ENCODE measurements around the gene ZNF746.

Gene ZNF746

GRCh38 chr7:149497467-149498261, at the start of gene ZNF746:
Gene ZNF746, minus strand, starts transcription at chr7:149497809. Its CDS starts 273 bp downstream, at chr7:149497536.
- ChIA-PET CTCF (interaction anchor here (0.6 kb wide), 1 partner anchor 1234 kb away, joined by 3 read pairs; no protein-coding TSS in a partner anchor), POLR2A (no interaction called here)
- H3K4me1 ChIP-seq (ENCODE audit: control insufficient read depth, insufficient read depth, low read length): 0 out of 2 replicates have a peak, but pooled peaks cover 3% of the 10 kb centered on the region
- H3K4me3 ChIP-seq (ENCODE audit: low read depth, low read length): peak within 1 kb of the TSS; percentile 79
- no peak for TF ChIP-seq HOXA7 (CRISPR knock-in tag; IDR thresholded peaks at IDR 0.05; ENCODE audit: borderline replicate concordance)
- peak; percentile 63; the same call in 1 of the 2 replicates for TF ChIP-seq PBX3 (CRISPR knock-in tag; IDR thresholded peaks at IDR 0.05)
- 0 out of 2 replicates have a peak, but pooled peaks have one; percentile 22 for TF ChIP-seq PATZ1 (tag by site-specific recombination; IDR thresholded peaks at IDR 0.05)
- peak; percentile 90 for TF ChIP-seq ZBTB8A (tag by site-specific recombination; IDR thresholded peaks at IDR 0.05)
- no peak for TF ChIP-seq ZNF658 (tag by site-specific recombination; IDR thresholded peaks at IDR 0.05)
- TF ChIP-seq CTCF (tag by site-specific recombination; IDR thresholded peaks at IDR 0.05): no peak
- peak; percentile 73 for TF ChIP-seq ZNF660 (tag by site-specific recombination; IDR thresholded peaks at IDR 0.05)
- TF ChIP-seq ZSCAN30 (tag by site-specific recombination; IDR thresholded peaks at IDR 0.05): peak; percentile 34; the same call in 1 of the 2 replicates
- 0 out of 2 replicates have a peak, but pooled peaks have one; percentile 13 for TF ChIP-seq ZNF677 (tag by site-specific recombination; IDR thresholded peaks at IDR 0.05)
- no peak for TF ChIP-seq ZBTB10 (tag by site-specific recombination; IDR thresholded peaks at IDR 0.05)
- TF ChIP-seq KLF9 (tag by site-specific recombination; IDR thresholded peaks at IDR 0.05; ENCODE audit: low read depth): no peak
- TF ChIP-seq ZBTB26 (tag by site-specific recombination; optimal IDR thresholded peaks at IDR 0.05): peak; percentile 44
- TF ChIP-seq ZNF16 (tag by site-specific recombination; IDR thresholded peaks at IDR 0.05; ENCODE audit: low read depth): no peak
- peaks cover 0 to 32% of the 10 kb centered on the region in 2 experiments; a peak in 2 of 3 replicates for H3K36me3 ChIP-seq (ENCODE audit: control insufficient read depth in 2 of 2, insufficient read depth in 1 of 2, low read length in 2 of 2)
- no peaks in the 10 kb centered on the region for H3K9me3 ChIP-seq (ENCODE audit: control insufficient read depth, insufficient read depth, low read depth, low read length)
- peak within 1 kb of the TSS; percentile 86 for H3K27ac ChIP-seq (ENCODE audit: extremely low read depth, low read depth, low read length)

- ChIA-PET CTCF (no interaction called here), POLR2A (no interaction called here)
- H3K27ac ChIP-seq (ENCODE audit: extremely low read depth, low read depth, low read length): no peak overlapping the region
- H3K4me3 ChIP-seq (ENCODE audit: low read depth, low read length): no peak overlapping the region
- H3K36me3 ChIP-seq (ENCODE audit: control insufficient read depth in 2 of 2, insufficient read depth in 1 of 2, low read length in 2 of 2): peaks cover 10 to 61% of the 10 kb centered on the region in 2 experiments
- no peaks in the 10 kb centered on the region for H3K4me1 ChIP-seq (ENCODE audit: control insufficient read depth, insufficient read depth, low read length)
- no peaks in the 10 kb centered on the region for H3K9me3 ChIP-seq (ENCODE audit: control insufficient read depth, insufficient read depth, low read depth, low read length)
- TF ChIP-seq ZNF623 (tag by site-specific recombination; IDR thresholded peaks at IDR 0.05): no peak
- no peak for TF ChIP-seq ZNF362 (tag by site-specific recombination; IDR thresholded peaks at IDR 0.05)
- TF ChIP-seq INSM2 (tag by site-specific recombination; IDR thresholded peaks at IDR 0.05): no peak
- TF ChIP-seq BCL6B (tag by site-specific recombination; IDR thresholded peaks at IDR 0.05): no peak
- TF ChIP-seq ZNF600 (tag by site-specific recombination; IDR thresholded peaks at IDR 0.05): no peak
These were observed 49.5 kb upstream of the ZNF746 start for GRCh38 chr7:149547126-149547525.
